HG02885 (cell line): ENCODE measurements around the gene LARGE2.
"Not testable (repeated sequence)": the region's sequence is repeated elsewhere in the genome, so short reads cannot be mapped to it uniquely, and the experiment has no call there.

Source experiments
- ATAC-seq: cut with Tn5 transposase; IDR thresholded peaks from one replicate; pipeline ENCODE4 v1.9.1; 2021; ENCODE audit warnings: mild to moderate bottlenecking; ENCODE audit not compliant: unreplicated experiment, poor library complexity

The LARGE2 gene

GRCh38 chr11:45895553-45896259 lies 26.8 kb upstream of the LARGE2 start:
- no peak for ATAC-seq

GRCh38 chr11:45896422-45896984 lies 26.0 kb upstream of the LARGE2 start:
- ATAC-seq = no peak

- ATAC-seq = no peak
These were observed 24.9 kb upstream of the LARGE2 start for GRCh38 chr11:45897556-45897955.

- no peak for ATAC-seq
These were observed 23.4 kb upstream of the LARGE2 start for GRCh38 chr11:45899086-45899447.

GRCh38 chr11:45899448-45900174 lies 22.8 kb upstream of the LARGE2 start:
- peak; percentile 77 for ATAC-seq

- ATAC-seq = peak; percentile 12
These were observed 22.2 kb upstream of the LARGE2 start for GRCh38 chr11:45900175-45900800.

GRCh38 chr11:45900916-45901617 lies 21.4 kb upstream of the LARGE2 start:
- no peak for ATAC-seq

- ATAC-seq = no peak
These were observed 20.8 kb upstream of the LARGE2 start for GRCh38 chr11:45901626-45902025.

- no peak for ATAC-seq
These were observed 19.7 kb upstream of the LARGE2 start for GRCh38 chr11:45902452-45903380.

GRCh38 chr11:45904309-45904915 lies 18.0 kb upstream of the LARGE2 start:
- ATAC-seq = no peak

GRCh38 chr11:45905095-45905494 lies 17.4 kb upstream of the LARGE2 start:
- no peak for ATAC-seq

GRCh38 chr11:45905576-45905975 lies 16.9 kb upstream of the LARGE2 start:
- not testable (repeated sequence) for ATAC-seq

- peak; percentile 52 for ATAC-seq
These were observed 16.3 kb upstream of the LARGE2 start for GRCh38 chr11:45906096-45906682.

- ATAC-seq = no peak
These were observed 15.4 kb upstream of the LARGE2 start, which contains the start of gene FREY1 for GRCh38 chr11:45906965-45907611. TSS of gene FREY1 (minus strand) at chr11:45907271. CDS start at chr11:45907245, 26 bp downstream.

- no peak for ATAC-seq
These were observed 14.5 kb upstream of the LARGE2 start for GRCh38 chr11:45907911-45908370.

- ATAC-seq = no peak
These were observed 12.6 kb upstream of the LARGE2 start for GRCh38 chr11:45909594-45910475.

- ATAC-seq = no peak
These were observed 11.8 kb upstream of the LARGE2 start for GRCh38 chr11:45910623-45911022.
